ENCODE measurements around the gene MAPK10.

GRCh38 chr4:86250006-86250405, 109.8 kb downstream of the MAPK10 start:
- TF ChIP-seq CTCF (IDR thresholded peaks at IDR 0.05) (no peak), POLR2A (IDR thresholded peaks at IDR 0.05) (no peak)
